Sigmoid colon (tissue), 7 donors: ENCODE results near the gene IL36G. TPM values are rescaled to one million over a fixed set of nuclear protein-coding genes. Genes with fewer than 3 reads are reported as not detected.
"Not testable (repeated sequence)": the region's sequence is repeated elsewhere in the genome, so short reads cannot be mapped to it uniquely, and the experiment has no call there.

Experiments used
- DNase-seq: peaks from one replicate; pipeline ENCODE4 v3.0.0-alpha.2; 2019
- H3K27ac ChIP-seq, 4 donors: fragments of 200-600 bp; sonication (generic); one replicate each; pipeline ENCODE4 v1.5.1; 2016 to 2019; ENCODE audit warnings: mild to moderate bottlenecking in 1 of 4
- H3K27me3 ChIP-seq, 3 donors: fragments of 200-600 bp; sonication (generic); one replicate each; pipeline ENCODE4 v1.5.1; 2019; ENCODE audit warnings: mild to moderate bottlenecking in 1 of 3
- H3K36me3 ChIP-seq, 4 donors: fragments of 200-600 bp; sonication (generic); one replicate each; pipeline ENCODE4 v1.5.1; 2016 to 2019
- H3K4me1 ChIP-seq, 4 donors: fragments of 200-600 bp; sonication (generic); one replicate each; pipeline ENCODE4 v1.5.1; 2017 to 2019
- H3K4me3 ChIP-seq, 4 donors: fragments of 200-600 bp; sonication (generic); one replicate each; pipeline ENCODE4 v1.5.1; 2017 to 2019; ENCODE audit warnings: mild to moderate bottlenecking in 2 of 4, moderate library complexity in 1 of 4
- H3K9me3 ChIP-seq, 4 donors: fragments of 200-600 bp in 3 of 4; sonication (generic) in 3 of 4; one replicate each; pipeline versions ENCODE4 v1.5.1 to v1.6.1; 2013 to 2019
- EP300 ChIP-seq, 4 donors: sonication (generic); formaldehyde crosslinking; IDR thresholded peaks; one replicate each; pipeline ENCODE4 v1.6.1; 2017; ENCODE audit warnings: antibody characterized with exemption in 4 of 4
- POLR2A ChIP-seq, 2 donors: fragments of 450-650 bp; IDR thresholded peaks; one replicate each; pipeline ENCODE4 v1.6.1; 2016; ENCODE audit warnings: antibody characterized with exemption in 2 of 2, mild to moderate bottlenecking in 2 of 2, moderate library complexity in 2 of 2
- POLR2AphosphoS5 ChIP-seq, 4 donors: sonication (generic); formaldehyde crosslinking; IDR thresholded peaks; one replicate each; pipeline ENCODE4 v1.6.1; 2017; ENCODE audit warnings: antibody characterized with exemption in 4 of 4
- WGBS, 2 donors: extraction: QIAGEN DNeasy Blood & Tissue Kit; methylation state at CpG; one replicate each; pipeline ENCODE4 v1.1.7; 2013; 5-methylcytosine and 5-hydroxymethylcytosine counted together
- intact Hi-C: fragments of 100-400 bp; cut with DNase I; formaldehyde crosslinking; loops from one replicate; pipeline ENCODE4 v1.15.1; 2023
- polyA plus RNA-seq, 3 donors: library from polyadenylated mRNA; stranded (reverse); fragments of 200-250 nt; gene quantifications; one replicate each; pipeline ENCODE4 v1.2.3, GENCODE V29; 2013
- total RNA-seq, 4 donors: library from RNA; depleted of rRNA; stranded (reverse); fragments of >200 nt; gene quantifications; one replicate each; pipeline ENCODE4 v1.1.0, GENCODE V29; 2016
- TF ChIP-seq, protein P1 (sequence below), 4 experiments: fragments of 450-650 bp in 3 of 4; fragments of 200-600 bp in 1 of 4; IDR thresholded peaks; one replicate each; pipeline ENCODE4 v1.5.1; 2016 to 2019; ENCODE audit warnings: antibody characterized with exemption in 4 of 4, mild to moderate bottlenecking in 3 of 4, moderate library complexity in 2 of 4
- donor health status: healthy with polysubstance abuse.
- donor health status: Bipolar disorder and iron deficiency.
- donor health status: healthy.

Gene IL36G
- total RNA-seq: not detected
- under 1 TPM in 1 of 3 donors, not detected in 2; 0.17 TPM for polyA plus RNA-seq

GRCh38 chr2:112977559-112978056 lies at the start of gene IL36G:
TSS of gene IL36G (plus strand) at chr2:112978006. CDS start at chr2:112978639, 633 bp downstream.
- 62 to 75% methylated on average over 7 of the region's 7 CpGs for WGBS, 2 donors
- intact Hi-C loops: no loop called here
- Histone ChIP-seq H3K36me3 (no peaks in the 10 kb centered on the region), H3K27me3 (no peaks in the 10 kb centered on the region), H3K4me1 (no peaks in the 10 kb centered on the region), H3K27ac (no peak within 1 kb of the TSS), H3K9me3 (no peaks in the 10 kb centered on the region), H3K4me3 (no peak within 1 kb of the TSS)
- TF ChIP-seq POLR2AphosphoS5 (IDR thresholded peaks at IDR 0.05) (no peak), EP300 (IDR thresholded peaks at IDR 0.05) (no peak), POLR2A (IDR thresholded peaks at IDR 0.05) (no peak)
- TF ChIP-seq, protein P1, sequence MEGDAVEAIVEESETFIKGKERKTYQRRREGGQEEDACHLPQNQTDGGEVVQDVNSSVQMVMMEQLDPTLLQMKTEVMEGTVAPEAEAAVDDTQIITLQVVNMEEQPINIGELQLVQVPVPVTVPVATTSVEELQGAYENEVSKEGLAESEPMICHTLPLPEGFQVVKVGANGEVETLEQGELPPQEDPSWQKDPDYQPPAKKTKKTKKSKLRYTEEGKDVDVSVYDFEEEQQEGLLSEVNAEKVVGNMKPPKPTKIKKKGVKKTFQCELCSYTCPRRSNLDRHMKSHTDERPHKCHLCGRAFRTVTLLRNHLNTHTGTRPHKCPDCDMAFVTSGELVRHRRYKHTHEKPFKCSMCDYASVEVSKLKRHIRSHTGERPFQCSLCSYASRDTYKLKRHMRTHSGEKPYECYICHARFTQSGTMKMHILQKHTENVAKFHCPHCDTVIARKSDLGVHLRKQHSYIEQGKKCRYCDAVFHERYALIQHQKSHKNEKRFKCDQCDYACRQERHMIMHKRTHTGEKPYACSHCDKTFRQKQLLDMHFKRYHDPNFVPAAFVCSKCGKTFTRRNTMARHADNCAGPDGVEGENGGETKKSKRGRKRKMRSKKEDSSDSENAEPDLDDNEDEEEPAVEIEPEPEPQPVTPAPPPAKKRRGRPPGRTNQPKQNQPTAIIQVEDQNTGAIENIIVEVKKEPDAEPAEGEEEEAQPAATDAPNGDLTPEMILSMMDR (IDR thresholded peaks at IDR 0.05): no peak
- DNase-seq: no peak

DNA sequence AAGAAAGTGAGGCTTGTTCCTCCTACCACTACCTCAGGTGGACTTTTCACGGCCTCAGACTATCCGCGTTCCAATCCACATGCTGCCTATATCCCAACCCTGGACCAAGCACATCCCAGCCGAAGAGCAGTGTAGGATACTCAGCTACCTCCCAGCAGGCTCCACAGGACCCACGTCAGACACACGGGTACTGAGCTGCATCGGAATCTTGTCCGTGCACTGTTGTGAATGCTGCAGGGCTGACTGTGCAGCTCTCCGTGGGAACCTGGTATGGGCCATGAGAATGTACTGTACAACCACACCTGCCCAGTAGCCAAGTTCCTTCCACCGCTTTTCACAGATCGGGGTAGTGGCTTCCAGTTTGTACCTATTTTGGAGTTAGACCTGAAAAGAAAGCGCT lies 44.5 kb upstream of the IL36G start:
- no peak overlapping the region for H3K27ac ChIP-seq
- WGBS, 2 donors: 96% methylated on average over 12 of the region's 12 CpGs
- H3K4me3 ChIP-seq: no peak overlapping the region
- no peak for TF ChIP-seq POLR2A (IDR thresholded peaks at IDR 0.05)
- no peak for TF ChIP-seq EP300 (IDR thresholded peaks at IDR 0.05)
- TF ChIP-seq POLR2AphosphoS5 (IDR thresholded peaks at IDR 0.05): no peak
- TF ChIP-seq, protein P1 (IDR thresholded peaks at IDR 0.05): no peak
- DNase-seq: no peak
- H3K9me3 ChIP-seq: no peaks in the 10 kb centered on the region
- no peaks in the 10 kb centered on the region for H3K36me3 ChIP-seq
- no peaks in the 10 kb centered on the region for H3K4me1 ChIP-seq
- intact Hi-C loops: no loop called here
- no peaks in the 10 kb centered on the region for H3K27me3 ChIP-seq

- H3K9me3 ChIP-seq, H3K27me3 ChIP-seq, H3K4me1 ChIP-seq, H3K36me3 ChIP-seq, intact Hi-C loops, DNase-seq, H3K27ac ChIP-seq, H3K4me3 ChIP-seq: not testable (repeated sequence)
- 39 to 57% methylated on average over 2 of the region's 2 CpGs for WGBS, 2 donors
These were observed 43.7 kb upstream of the IL36G start for GRCh38 chr2:112934117-112934516.

DNA sequence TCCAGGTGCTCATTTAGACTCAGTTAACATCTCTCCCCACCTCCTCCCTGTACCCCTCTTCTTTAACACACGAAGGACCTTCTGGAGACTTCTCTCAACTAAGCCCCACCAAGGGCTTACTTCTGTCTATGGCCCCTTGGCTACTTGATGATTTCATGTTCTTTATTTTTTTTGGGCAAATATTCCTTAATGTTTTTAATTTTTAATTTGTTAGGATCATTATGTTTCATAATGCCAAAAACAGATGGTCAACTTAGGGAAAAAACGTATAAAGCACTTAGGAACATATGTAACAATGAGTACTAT lies 40.9 kb upstream of the IL36G start:
- H3K4me1 ChIP-seq: peaks cover 0 to 15% (median 9%) of the 10 kb centered on the region in 4 donors
- H3K4me3 ChIP-seq: no peak overlapping the region
- WGBS, 2 donors: 84 to 91% methylated on average over 2 of the region's 2 CpGs
- no peak overlapping the region for H3K27ac ChIP-seq
- intact Hi-C loops: no loop called here
- no peaks in the 10 kb centered on the region for H3K27me3 ChIP-seq
- H3K36me3 ChIP-seq: no peaks in the 10 kb centered on the region
- DNase-seq: no peak
- no peaks in the 10 kb centered on the region for H3K9me3 ChIP-seq
- TF ChIP-seq POLR2A (IDR thresholded peaks at IDR 0.05) (no peak), EP300 (IDR thresholded peaks at IDR 0.05) (no peak), POLR2AphosphoS5 (IDR thresholded peaks at IDR 0.05) (no peak)
- TF ChIP-seq, protein P1 (IDR thresholded peaks at IDR 0.05): no peak

DNA sequence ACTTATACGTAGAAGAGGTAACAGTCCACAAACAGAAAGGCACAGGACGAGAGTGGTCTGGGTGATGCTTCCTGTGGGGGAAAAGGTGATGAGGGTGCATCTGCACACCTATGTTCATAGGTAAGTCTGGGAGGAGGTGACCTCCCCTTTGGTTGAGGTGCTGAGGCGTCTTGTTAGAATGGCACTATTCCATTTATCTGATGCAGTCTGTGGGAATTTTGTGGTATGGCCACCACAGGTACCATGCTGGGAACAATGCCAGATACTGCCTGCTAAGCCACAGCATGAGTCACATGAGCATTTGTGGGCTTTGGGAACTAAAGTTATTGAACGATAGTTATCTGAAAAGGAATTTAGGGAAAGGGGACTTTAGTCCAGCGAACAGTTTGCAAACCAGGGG lies 38.9 kb upstream of the IL36G start:
- no peak for TF ChIP-seq POLR2A (IDR thresholded peaks at IDR 0.05)
- TF ChIP-seq, protein P1 (IDR thresholded peaks at IDR 0.05): no peak
- TF ChIP-seq POLR2AphosphoS5 (IDR thresholded peaks at IDR 0.05): no peak
- TF ChIP-seq EP300 (IDR thresholded peaks at IDR 0.05): no peak
- Histone ChIP-seq H3K4me3 (no peak overlapping the region), H3K36me3 (no peaks in the 10 kb centered on the region), H3K9me3 (no peaks in the 10 kb centered on the region), H3K27ac (no peak overlapping the region), H3K27me3 (no peaks in the 10 kb centered on the region), H3K4me1 (peaks cover 0 to 20% (median 11%) of the 10 kb centered on the region in 4 donors)
- intact Hi-C loops: no loop called here
- 73 to 89% methylated on average over 5 of the region's 5 CpGs for WGBS, 2 donors
- no peak for DNase-seq
